HG03039 (cell line): ENCODE results near the gene CREB3L2.
"Not testable (repeated sequence)": the region's sequence is repeated elsewhere in the genome, so short reads cannot be mapped to it uniquely, and the experiment has no call there.

ENCODE experiments used
- ATAC-seq: cut with Tn5 transposase; IDR thresholded peaks from one replicate; pipeline ENCODE4 v1.9.1; 2021; ENCODE audit warnings: mild to moderate bottlenecking, moderate library complexity; ENCODE audit not compliant: unreplicated experiment

CREB3L2 gene

GRCh38 chr7:137908106-137908505 is 93.8 kb downstream of the CREB3L2 start:
- ATAC-seq: no peak

DNA sequence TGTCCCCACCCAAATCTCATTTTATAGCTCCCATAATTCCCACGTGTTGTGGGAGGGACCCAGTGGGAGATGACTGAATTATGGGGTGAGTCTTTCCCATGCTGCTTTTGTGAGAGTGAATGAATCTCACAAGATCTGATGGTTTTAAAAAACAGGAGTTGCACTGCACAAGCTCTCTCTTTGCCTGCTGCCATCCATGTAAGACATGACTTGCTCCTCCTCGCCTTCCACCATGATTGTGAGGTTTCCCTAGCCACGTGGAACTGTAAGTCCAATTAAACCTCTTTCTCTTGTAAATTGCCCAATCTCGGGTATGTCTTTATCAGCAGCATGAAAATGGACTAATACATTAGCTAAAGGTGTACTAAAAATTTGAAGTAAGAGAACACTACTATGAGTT is 95.2 kb downstream of the CREB3L2 start:
- ATAC-seq: not testable (repeated sequence)

- no peak for ATAC-seq
Observed at GRCh38 chr7:137904833-137905232, 97.1 kb downstream of the CREB3L2 start.

- ATAC-seq: no peak
Observed at GRCh38 chr7:137903382-137904169, 98.3 kb downstream of the CREB3L2 start.

DNA sequence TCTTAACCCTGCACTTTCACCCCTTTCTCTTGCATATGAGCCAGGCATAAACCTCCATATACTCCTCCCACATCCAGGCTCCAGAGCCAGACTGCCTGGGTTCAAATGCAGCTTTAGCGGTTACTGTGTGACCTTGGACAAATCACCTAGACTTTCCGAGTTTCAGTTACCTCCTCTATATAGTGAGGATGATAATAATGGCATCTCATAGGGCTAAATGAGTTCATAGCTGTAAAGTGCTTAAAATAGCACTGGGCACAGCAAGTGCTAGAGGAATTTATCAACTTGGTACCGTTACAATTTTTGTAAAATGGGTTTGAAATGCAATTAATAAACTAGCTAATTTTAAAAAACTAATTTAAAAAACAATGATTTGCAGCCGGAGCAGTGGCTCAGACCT is 101.7 kb downstream of the CREB3L2 start:
- ATAC-seq: no peak

- peak; percentile 63 for ATAC-seq
Observed at GRCh38 chr7:137898839-137899721, 102.8 kb downstream of the CREB3L2 start.

DNA sequence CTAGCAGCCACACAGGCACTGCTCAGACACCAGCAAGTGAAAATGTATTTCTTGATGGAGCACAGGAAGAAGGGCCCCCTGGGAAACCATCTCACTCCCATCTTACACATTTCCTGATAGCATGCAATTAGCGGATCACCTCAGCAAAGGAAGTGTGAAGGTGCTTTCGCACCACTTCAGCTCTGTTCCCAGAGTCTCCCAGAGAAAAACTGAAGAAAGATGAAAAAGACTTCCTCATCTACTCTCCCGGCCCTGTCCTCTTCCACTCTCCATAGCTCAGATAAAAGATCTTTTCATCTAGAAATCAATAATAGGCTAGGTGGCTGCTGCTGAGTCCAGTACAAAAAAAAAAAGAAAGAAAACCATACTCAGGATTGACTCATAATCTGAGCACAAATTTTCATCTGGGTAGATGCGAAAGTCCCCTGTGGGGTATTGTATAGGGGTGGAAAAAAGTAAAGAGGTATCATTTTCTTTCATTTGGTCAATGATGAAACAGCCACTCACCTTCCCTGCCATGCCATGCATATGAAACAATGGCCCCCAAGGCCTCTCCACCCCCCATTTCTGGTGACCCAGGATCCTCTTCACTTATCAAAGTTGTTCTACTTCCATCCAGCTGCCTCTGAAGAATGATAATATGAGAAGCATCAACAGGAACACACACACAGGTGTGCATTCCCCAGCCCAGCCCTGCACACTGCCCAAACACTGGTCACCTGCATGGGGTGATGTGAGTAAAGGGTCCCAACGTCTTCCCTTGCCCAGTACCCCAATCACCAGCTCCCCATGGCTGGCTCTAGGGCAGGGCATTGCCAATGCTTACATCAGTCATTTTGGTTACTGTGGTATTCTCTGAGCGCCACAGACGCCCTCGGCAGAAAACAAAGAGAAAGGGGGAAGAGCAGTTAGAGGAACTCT is 106.3 kb downstream of the CREB3L2 start:
- peak; percentile 66 for ATAC-seq

DNA sequence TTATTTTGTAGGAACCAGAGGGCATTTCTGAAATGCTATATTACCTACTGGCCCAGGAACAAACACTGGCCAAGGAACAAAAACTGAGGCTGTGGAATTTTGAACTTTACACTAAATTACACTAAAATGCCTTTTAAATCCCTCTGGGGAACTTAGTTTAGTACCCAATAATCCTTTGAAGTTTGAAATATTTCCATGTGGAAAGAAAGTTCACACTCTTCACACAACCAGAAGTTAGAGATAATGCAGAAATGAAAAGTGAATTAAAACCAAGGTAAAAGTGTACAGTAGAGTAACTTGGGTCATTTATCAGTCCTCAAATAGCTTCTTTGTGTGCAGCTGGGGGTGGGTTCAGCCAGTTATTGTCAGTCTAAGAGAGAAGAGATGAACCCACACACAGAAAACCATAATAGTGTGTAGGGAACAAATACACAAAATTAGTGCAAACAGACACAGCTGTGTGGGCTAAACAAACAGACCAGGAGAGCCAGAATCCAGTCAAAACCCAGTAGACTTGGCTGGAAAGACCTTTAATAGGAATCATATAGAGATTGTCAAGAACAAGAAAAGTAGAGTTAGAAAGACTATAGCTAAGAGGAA is 108.6 kb downstream of the CREB3L2 start:
- no peak for ATAC-seq

DNA sequence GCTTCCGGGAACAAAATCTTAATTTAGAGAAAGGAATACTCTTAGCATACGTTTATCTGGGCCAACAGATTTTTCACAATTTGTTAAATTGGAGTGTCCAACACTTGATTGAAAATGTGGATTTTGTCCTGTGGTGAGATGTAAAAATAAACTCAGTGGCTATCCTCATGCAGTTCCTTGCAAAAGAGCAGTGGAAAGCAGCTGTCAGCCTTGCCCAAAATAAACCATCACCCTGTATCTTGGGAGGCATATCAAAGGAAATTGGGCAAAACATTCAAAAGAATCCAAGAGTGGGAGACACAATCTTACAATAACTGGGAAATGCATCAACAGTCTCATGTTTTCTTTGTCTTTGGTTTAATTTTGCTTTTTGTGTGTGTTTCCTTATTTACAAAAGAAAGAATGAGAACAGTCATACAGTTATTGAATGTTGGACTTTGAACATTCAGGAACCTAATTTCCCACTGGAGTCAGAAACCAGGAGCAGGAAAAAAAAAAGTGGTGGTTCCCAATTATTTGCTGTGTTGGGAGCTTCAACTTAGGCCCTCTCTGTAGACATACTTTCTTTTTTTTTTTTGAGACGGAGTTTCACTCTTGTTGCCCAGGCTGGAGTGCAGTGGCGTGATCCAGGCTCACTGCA is 110.8 kb downstream of the CREB3L2 start:
- no peak for ATAC-seq

GRCh38 chr7:137890449-137890921 is 111.4 kb downstream of the CREB3L2 start:
- ATAC-seq: no peak

DNA sequence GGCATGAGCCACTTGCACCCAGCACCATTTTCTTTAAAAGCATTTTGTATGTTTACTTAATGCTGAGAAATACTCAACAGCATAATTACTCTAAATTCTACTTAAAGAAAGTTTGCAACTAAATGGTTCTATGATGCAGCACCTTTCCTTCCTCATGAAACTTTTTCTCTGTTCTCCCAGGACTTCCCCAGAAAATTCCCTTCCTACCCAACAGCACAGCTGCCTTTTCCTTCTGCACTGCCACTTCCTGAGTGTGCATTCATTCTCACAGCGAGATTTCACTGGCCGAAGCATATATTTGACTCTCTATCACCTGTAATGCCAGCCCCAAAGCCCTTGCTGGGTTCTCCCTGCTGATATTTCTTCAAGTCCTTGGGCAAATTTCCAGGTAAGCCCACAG is 113.6 kb downstream of the CREB3L2 start:
- ATAC-seq: no peak

- no peak for ATAC-seq
Observed at GRCh38 chr7:137886746-137887145, 115.1 kb downstream of the CREB3L2 start.

GRCh38 chr7:137886281-137886680 is 115.6 kb downstream of the CREB3L2 start:
- ATAC-seq: no peak

DNA sequence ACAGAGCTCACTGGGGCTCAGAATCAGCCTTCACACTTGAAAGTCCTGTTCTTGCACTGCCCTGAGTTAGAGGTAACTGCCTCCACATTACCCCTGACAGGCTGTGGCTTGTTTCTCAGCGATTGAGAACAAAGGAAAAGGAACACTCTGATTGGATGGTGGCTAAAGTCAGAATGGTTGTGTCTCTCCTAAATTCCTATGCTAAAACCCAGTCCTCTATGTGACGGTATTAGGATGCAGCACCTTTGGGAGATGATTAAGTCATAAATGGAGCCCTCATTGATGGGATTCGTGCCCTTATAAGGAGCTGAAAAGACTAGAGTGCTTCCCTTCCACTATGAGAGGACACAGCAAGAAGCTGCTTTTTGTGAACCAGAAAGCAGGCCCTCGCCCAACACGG is 116.2 kb downstream of the CREB3L2 start:
- ATAC-seq: no peak

- ATAC-seq: no peak
Observed at GRCh38 chr7:137882806-137883205, 119.1 kb downstream of the CREB3L2 start.

GRCh38 chr7:137882261-137882668 is 119.6 kb downstream of the CREB3L2 start:
- ATAC-seq: peak; percentile 94

DNA sequence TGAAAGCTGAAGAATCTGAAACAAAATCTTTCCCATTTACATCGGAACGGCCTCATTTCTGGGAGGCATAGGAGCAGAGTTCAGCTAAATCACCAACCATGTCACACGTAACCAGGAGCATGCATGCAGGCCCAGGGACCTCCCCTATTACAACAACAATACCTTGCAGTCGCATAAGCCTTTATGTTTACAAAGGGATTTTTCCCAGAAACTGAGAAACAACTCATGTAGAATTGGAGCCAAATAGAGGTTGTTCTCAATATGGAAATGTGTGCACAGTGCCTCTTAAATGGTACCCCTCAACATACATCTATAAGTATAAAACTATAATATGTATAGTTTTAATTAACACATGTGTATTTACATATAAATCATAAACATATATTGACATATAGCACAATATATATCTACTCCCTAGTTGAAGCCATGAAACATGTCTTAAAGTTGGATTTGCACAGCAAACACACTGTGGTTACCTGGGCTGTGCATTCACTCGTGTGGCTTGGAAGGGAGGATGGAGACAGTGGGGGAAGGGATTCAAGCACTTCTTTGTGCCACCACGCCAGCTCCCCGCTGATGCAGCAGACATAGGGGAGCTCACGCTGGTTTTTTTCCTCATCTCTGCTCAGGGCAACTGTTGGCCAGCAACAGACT is 120.2 kb downstream of the CREB3L2 start:
- no peak for ATAC-seq

DNA sequence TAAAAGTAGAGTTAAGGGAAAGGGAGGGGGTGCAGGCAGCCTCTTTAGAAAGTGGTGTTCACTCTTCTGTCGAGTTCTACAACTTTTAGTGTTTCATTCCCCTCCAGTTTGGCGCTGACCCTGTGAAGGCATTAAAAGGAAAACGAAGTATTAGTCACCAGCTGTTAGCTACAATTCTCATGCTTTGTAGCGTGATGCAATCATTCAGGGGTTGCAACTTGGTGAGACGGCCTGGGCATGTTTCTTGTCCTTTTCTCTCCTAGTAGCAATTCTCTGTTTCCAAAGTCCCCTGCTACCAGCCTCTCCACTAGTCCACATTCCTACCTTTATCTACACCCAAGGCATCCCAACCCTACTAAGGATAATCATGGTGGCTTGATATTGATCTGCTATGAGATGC is 121.5 kb downstream of the CREB3L2 start:
- no peak for ATAC-seq

DNA sequence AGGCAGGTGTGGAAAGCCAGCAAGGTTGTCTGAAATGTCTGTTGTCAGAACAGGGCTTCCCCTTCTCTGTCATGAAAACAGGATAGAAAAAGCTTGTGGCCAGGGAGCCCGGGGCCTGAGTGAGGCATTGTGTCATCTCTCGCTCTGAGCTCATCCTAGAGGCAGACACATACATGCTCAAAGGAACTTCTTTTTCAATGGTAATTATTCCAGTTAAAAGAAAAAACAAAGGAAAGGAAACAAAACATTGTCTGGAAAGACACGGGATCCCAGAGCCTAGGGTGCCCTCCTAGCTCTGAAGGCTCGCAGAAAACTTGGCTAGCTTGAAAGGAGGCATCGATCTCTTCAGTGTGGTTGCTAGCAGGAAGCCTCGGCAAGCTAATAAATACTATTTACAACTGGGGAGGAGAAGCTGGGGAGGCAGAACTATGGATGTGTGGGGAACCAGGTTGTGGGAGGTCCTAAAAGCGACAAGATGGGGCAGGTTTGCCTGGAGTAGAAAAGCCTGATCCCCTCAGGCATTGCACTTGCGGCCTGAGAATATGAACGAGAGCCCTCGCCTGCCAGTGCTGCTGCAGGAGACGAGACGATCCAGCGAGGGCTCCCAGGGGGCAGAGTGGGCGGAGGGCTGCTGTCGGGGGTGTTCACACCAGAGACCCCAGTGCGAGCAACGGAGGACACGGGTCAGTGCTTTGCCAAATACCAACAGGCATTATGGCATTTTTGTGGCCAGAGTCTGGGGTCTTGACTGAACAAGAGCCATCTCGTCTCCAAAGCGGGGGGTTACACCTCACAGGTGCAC is 122.3 kb downstream of the CREB3L2 start:
- peak; percentile 46 for ATAC-seq
